Upper lobe of left lung (tissue), 4 donors: ENCODE measurements around the gene RAET1E.

Experiments used
- POLR2A ChIP-seq, 4 donors: fragments of 450-650 bp; IDR thresholded peaks; one replicate each; pipeline ENCODE4 v1.5.1; 2016 to 2017; ENCODE audit warnings: antibody characterized with exemption in 4 of 4, mild to moderate bottlenecking in 2 of 4
- TF ChIP-seq, protein P1 (sequence below), 6 experiments: fragments of 450-650 bp in 4 of 6; fragments of 200-600 bp in 2 of 6; sonication (generic) in 2 of 6; IDR thresholded peaks; one replicate each; pipeline ENCODE4 v1.5.1; 2016 to 2019; ENCODE audit warnings: antibody characterized with exemption in 6 of 6

- TF ChIP-seq, protein P1, sequence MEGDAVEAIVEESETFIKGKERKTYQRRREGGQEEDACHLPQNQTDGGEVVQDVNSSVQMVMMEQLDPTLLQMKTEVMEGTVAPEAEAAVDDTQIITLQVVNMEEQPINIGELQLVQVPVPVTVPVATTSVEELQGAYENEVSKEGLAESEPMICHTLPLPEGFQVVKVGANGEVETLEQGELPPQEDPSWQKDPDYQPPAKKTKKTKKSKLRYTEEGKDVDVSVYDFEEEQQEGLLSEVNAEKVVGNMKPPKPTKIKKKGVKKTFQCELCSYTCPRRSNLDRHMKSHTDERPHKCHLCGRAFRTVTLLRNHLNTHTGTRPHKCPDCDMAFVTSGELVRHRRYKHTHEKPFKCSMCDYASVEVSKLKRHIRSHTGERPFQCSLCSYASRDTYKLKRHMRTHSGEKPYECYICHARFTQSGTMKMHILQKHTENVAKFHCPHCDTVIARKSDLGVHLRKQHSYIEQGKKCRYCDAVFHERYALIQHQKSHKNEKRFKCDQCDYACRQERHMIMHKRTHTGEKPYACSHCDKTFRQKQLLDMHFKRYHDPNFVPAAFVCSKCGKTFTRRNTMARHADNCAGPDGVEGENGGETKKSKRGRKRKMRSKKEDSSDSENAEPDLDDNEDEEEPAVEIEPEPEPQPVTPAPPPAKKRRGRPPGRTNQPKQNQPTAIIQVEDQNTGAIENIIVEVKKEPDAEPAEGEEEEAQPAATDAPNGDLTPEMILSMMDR (IDR thresholded peaks at IDR 0.05), result no peak
- TF ChIP-seq POLR2A (IDR thresholded peaks at IDR 0.05), result no peak
Observed at GRCh38 chr6:149913540-149914240, 15.8 kb upstream of the RAET1E start.
